CD4-positive, alpha-beta T cell treated with Interleukin-21 for 1 hour (primary cell): Measurements from ENCODE around the gene CEP104.

Experiments used
- DNase-seq: peaks from one replicate; pipeline ENCODE4 v3.0.0-alpha.2; 2020

CEP104 gene

DNA sequence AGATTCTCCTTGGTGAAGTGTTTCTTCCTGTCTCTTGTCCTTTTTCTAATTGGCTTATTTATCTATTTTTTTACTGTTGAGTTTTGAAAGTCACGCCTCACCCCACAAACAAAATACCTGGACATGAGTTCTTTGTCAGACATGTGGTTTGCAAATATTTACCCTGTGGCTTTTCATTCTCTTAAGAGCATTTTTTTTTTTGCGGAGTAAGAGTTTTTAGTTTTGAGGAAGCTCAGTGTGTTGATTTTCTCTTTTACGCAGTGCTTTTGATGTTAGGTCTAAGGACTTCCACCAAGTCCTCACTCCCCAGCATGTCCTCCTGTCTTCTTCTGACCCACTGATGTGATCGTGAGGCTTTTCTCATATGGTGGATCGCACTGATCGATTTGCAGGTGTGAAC is 7.9 kb upstream of the CEP104 start:
- DNase-seq, result no peak

DNA sequence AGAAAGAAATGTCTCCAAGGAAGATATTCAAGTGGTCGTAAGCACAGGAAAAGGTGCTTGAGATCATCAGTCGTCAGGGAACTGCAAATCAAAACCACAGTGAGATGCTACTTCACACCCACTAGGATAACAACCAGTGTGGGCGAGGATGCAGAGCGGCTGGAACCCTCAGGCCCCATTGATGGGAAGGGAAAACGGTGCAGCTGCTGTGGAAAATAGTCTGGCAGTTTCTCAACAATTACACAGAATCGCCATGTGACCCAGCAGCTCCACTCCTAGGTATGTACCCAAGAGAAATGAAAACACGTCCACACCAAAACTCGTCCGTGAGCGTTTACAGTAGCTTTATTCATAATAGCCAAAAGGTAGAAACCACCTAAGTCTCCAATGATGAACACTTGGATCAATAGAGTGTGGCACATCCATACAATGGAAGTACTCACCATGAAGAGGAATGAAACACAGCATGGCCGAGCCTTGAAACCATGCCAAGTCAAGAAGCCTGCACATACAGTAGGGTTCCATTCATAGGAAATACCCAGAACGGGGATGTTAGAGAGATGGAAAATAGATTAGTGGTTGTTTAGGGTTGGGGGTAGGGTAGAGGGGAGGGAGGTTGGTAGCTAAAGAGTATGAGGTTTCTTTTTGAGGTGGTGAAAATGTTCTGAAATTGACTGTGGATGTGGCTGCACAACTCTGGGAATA is 6.4 kb upstream of the CEP104 start:
- no peak for DNase-seq

- peak; percentile 13 for DNase-seq
Observed at GRCh38 chr1:3858231-3858981, 1.4 kb upstream of the CEP104 start.

- no peak for DNase-seq
Observed at GRCh38 chr1:3857791-3858129, 749 bp upstream of the CEP104 start.

- DNase-seq, result no peak
Observed at GRCh38 chr1:3852711-3853485, 4.1 kb downstream of the CEP104 start.

- no peak for DNase-seq
Observed at GRCh38 chr1:3852091-3852490, 4.9 kb downstream of the CEP104 start.

DNA sequence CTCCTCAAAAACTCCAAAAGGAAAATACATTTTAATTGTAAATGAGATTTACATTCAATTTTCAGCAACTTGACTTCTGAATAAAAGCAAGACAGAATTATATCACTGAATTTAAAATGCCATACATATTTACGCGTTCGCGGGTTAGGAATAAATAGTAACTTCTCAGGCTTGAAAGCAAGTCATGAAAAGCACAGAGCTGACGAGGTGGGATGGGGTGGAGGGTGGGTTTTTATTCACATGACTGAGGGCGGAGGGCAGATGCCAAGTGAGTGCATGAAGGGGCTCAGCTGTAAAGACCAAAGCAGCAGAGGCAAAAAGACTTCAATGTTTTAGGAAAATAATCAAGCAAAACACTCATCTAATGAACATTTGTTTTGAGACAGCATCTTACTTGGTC is 5.7 kb downstream of the CEP104 start:
- no peak for DNase-seq

DNA sequence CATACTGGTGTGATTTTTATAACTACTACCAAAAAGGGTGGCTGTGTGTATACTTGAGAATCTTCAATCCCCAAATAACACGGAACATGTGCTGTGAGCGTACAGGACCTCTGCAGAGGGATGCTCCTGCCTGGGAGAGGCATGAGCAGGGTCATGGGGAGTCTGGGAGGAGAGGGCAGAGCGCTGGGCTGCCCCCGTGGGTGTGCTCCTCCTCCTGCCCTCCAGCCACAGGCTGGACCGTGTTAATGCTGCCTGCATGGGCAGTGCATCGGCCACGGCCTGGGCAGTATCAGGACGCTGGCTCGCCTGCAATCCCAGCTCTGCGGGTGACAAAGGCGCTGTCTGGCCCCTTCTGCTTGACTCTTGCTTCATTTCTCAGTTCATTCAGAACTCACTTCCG is 6.2 kb downstream of the CEP104 start:
- DNase-seq, result no peak

DNA sequence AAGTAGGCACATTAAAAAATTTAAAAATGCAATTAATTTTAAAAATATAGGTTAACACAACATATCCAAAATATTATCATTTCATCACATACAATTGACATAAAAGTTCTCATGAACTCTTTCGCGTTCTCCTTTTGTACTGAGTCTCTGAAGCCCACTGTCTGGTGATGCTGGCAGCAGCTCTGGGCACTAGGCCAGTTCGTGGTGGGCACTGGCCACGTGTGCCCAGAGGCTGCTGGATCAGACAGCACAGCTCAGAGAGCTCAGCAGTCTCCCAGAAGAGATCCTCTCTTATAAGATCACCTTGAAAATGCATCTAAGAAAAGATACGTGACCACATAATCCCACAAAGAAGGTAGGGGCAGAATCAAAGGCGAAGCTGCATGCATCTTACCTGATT is 9.9 kb downstream of the CEP104 start:
- DNase-seq, result no peak

- DNase-seq, result no peak
Observed at GRCh38 chr1:3846541-3846940, 10.5 kb downstream of the CEP104 start.

- no peak for DNase-seq
Observed at GRCh38 chr1:3842912-3843311, 14.1 kb downstream of the CEP104 start.

GRCh38 chr1:3841491-3841890 is 15.5 kb downstream of the CEP104 start:
- no peak for DNase-seq

- no peak for DNase-seq
Observed at GRCh38 chr1:3838788-3839187, 18.2 kb downstream of the CEP104 start.

GRCh38 chr1:3837685-3838084 is 19.3 kb downstream of the CEP104 start:
- DNase-seq, result no peak

DNA sequence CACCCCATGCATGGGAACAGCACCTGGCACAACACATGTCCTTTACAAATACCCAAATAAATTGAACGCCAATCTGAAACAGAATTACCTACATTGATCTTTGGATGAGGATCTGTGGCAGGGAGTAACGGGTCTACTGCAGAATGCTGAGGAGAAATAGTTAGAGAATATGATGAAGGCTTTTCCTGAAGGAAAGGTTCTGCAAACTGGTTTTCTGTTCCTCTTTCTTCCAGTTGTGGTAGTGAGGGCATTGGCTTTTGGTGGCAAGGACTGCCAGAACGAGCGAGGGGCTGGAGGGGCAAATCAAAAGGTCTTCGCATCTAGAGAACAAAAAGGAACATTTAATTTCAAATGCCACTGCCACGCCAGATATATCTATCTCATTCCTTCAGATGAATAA is 19.8 kb downstream of the CEP104 start:
- DNase-seq, result no peak

DNA sequence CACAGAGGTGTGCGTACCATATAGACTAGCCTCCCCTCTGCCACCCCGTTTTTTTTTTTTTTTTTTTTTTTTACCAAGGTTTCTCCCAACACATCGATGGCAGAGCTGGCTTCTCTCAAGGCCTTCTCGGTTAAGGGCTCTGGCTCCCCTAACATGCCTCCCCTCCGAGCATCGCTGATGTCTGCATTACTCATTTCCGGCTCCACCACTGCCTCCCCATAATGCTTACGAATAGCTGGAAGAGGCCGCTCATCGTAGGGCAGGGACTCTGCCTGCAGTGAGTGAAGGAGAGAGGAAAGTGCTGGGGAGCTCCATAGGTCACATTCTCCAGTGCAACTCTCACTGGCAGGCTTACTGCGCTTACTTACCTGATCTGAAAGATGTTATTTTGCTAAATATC is 20.6 kb downstream of the CEP104 start:
- DNase-seq, result no peak

DNA sequence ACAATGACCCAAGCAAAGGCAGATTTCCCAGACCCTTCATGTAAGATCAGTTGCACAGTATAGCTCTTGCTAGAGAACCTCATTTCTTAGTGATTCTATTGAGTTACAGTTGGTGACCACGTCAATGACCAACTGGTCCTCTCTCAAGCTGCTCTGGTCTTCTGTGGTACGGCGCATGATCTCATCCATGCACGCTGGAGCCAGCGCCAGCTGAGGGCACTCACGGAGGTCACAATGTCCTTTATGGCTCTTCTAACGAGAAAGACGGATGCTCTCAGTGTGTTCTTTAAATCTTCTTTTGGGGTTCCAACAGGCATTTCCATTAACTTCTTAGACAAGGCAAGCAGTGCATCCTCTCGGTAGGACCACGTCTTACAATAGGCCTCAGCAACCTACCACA is 22.3 kb downstream of the CEP104 start:
- DNase-seq, result no peak

GRCh38 chr1:3831689-3832088 is 25.3 kb downstream of the CEP104 start:
- DNase-seq, result no peak

- no peak for DNase-seq
Observed at GRCh38 chr1:3828391-3828790, 28.6 kb downstream of the CEP104 start.

DNA sequence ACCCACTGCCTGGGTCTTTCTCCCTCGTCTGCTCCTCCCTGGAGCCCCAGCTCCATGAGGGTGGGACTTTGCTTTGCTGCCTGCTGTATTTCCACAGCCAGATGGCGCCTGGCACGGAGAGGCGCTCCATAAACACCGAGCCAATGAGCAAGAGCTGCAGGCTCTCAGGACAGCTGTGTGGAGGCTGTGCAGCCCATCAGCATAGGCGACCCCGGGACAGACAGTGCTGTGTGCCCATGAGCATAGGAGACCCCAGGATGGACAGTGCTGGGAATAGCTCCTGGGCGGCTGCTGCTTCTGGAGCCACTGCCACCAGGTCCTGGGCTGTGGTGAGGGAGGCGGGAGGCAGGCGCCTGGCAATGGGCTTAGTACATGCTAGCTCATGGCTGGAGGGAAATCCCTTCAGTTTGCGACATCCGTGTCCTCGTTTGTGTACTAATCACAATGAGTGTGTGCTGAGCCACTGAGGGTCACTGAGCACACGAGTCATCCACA is 29.2 kb downstream of the CEP104 start:
- DNase-seq, result no peak

GRCh38 chr1:3825356-3825755 is 31.7 kb downstream of the CEP104 start:
- no peak for DNase-seq

GRCh38 chr1:3824650-3825049 is 32.4 kb downstream of the CEP104 start:
- DNase-seq, result no peak

GRCh38 chr1:3822421-3822820 is 34.6 kb downstream of the CEP104 start:
- DNase-seq, result no peak

- no peak for DNase-seq
Observed at GRCh38 chr1:3821908-3822307, 35.1 kb downstream of the CEP104 start.
